Loucy (cell line): ENCODE results near the gene TPX2.

ENCODE experiments used
- EZH2phosphoT487 ChIP-seq: fragments of 200-600 bp; IDR thresholded peaks from 2 replicates; pipeline ENCODE4 v1.6.1; 2018; ENCODE audit warnings: antibody characterized with exemption, mild to moderate bottlenecking, moderate library complexity, borderline replicate concordance
- TF ChIP-seq, protein P1 (sequence below): fragments of 200-600 bp; sonication (generic); conservative IDR thresholded peaks from 2 replicates; pipeline ENCODE4 v1.5.1; 2014; ENCODE audit warnings: mild to moderate bottlenecking, antibody characterized with exemption, low read length

DNA sequence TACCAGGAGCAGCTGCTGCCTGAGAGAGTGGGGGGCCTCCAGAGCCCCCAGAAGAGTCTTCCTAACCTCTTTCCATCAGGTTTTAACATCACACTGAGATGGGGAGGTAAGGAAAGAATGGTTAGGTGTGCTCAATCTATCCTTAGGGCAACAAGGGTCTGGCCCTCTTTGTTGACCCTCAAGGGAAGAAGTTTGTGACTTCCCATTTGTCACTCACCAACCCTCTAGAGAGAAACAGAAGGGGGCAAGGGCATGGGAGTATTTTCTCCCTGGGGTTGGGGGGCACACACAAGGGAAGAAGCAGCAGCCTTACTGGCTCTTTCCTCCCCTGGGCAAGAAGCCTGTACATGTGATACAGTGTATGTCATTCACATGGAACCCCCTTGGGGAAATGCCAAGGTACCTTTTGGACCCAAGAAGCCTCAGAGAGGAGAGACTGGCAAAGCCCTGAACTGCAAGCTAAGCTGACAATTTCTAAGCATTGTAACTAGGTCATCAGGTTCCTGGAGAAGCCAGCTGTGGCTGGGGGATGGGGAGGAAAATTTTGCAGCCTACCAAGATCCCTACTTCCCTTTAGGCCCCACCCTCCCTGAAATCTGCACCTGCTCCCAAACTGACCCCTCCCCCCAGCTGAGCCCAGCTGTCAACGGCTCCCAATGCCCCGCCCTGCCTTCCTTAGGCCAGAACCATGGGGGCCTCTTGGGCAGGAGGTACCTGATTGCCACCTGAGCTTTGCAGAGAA, 30.9 kb upstream of the TPX2 start:
- TF ChIP-seq, protein P1, sequence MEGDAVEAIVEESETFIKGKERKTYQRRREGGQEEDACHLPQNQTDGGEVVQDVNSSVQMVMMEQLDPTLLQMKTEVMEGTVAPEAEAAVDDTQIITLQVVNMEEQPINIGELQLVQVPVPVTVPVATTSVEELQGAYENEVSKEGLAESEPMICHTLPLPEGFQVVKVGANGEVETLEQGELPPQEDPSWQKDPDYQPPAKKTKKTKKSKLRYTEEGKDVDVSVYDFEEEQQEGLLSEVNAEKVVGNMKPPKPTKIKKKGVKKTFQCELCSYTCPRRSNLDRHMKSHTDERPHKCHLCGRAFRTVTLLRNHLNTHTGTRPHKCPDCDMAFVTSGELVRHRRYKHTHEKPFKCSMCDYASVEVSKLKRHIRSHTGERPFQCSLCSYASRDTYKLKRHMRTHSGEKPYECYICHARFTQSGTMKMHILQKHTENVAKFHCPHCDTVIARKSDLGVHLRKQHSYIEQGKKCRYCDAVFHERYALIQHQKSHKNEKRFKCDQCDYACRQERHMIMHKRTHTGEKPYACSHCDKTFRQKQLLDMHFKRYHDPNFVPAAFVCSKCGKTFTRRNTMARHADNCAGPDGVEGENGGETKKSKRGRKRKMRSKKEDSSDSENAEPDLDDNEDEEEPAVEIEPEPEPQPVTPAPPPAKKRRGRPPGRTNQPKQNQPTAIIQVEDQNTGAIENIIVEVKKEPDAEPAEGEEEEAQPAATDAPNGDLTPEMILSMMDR: no peak
- no peak for TF ChIP-seq EZH2phosphoT487
